Measurements from ENCODE around the gene KCNA10. TPM values are rescaled to one million over a fixed set of nuclear protein-coding genes. Genes with fewer than 3 reads are reported as not detected.

Gene KCNA10
- total and polyA plus RNA-seq, 2 donors (not counting 3 experiments of a cell fraction or from before 2014, with no cell fraction given): not detected

GRCh38 chr1:110477967-110478640 is 40.9 kb downstream of the KCNA10 start:
- POLR2A ChIA-PET: no interaction called here
- H3K27me3 ChIP-seq (ENCODE audit: control insufficient read depth in 2 of 2, insufficient read depth in 2 of 2, low read length in 2 of 2): peaks cover 0 to 1% of the 10 kb centered on the region in 2 experiments
- TF ChIP-seq POLR2AphosphoS5 (IDR thresholded peaks at IDR 0.05; ENCODE audit: insufficient read depth, low read depth, low read length): no peak
- TF ChIP-seq MAX (IDR thresholded peaks at IDR 0.05; ENCODE audit: insufficient read depth, insufficient read length): no peak
- no peak for TF ChIP-seq CTCF (IDR thresholded peaks at IDR 0.05; ENCODE audit: extremely low read depth in 1 of 2, insufficient read depth in 1 of 2, low read depth in 1 of 2, low read length in 2 of 2)
- BruUV-seq (replicated peaks): no TSS peak
- H3K4me1 ChIP-seq (ENCODE audit: control insufficient read depth, extremely low read depth, insufficient read depth, low read length): peaks cover 13% of the 10 kb centered on the region
- H3K27ac ChIP-seq (ENCODE audit: insufficient read depth, low read depth, low read length): no peak overlapping the region
- H3K9ac ChIP-seq (replicated peaks; ENCODE audit: extremely low read depth, insufficient read depth, low read length): no peak overlapping the region
- H3K79me2 ChIP-seq (ENCODE audit: control insufficient read depth, insufficient read depth, low read length): no peaks in the 10 kb centered on the region
- FAIRE-seq (no peak), DNase-seq (ENCODE audit: low read depth, low spot score) (no peak)
- CTCF ChIA-PET: interaction anchor here (1.0 to 4.7 kb wide), 7 partner anchors 9 to 291 kb away, joined by 3 to 68 read pairs (median 4); no protein-coding TSS in a partner anchor
- no peaks in the 10 kb centered on the region for H3K9me1 ChIP-seq (replicated peaks; ENCODE audit: control insufficient read depth, extremely low read depth, insufficient read depth, low read length)
- H2AFZ ChIP-seq (ENCODE audit: low read depth, low read length): no peak overlapping the region
- H4K20me1 ChIP-seq (replicated peaks; ENCODE audit: control insufficient read depth, extremely low read depth, insufficient read depth, low read length): no peaks in the 10 kb centered on the region
- no peaks in the 10 kb centered on the region for H3K36me3 ChIP-seq (ENCODE audit: control insufficient read depth in 2 of 2, extremely low read depth in 1 of 2, insufficient read depth in 2 of 2, low read length in 2 of 2)
- intact Hi-C loops (cut with micrococcal nuclease) (no loop called here), dilution Hi-C loops (cut with MboI; ENCODE audit: extremely low pct_ligation_motif_present, low sequenced_read_pairs) (no loop called here)
- H3K9me3 ChIP-seq (replicated peaks; ENCODE audit: control insufficient read depth, insufficient read depth, low read length): no peaks in the 10 kb centered on the region
- no peak overlapping the region for H3K4me3 ChIP-seq (replicated peaks in 1 of 3; ENCODE audit: insufficient read depth in 1 of 3, low read depth in 1 of 3, low read length in 3 of 3)
- H3K4me2 ChIP-seq (ENCODE audit: insufficient read depth, low read length): no peak overlapping the region

- Histone ChIP-seq H3K4me2 (ENCODE audit: insufficient read depth, low read length) (no peak overlapping the region), H3K27ac (ENCODE audit: insufficient read depth, low read depth, low read length) (no peak overlapping the region), H3K4me3 (replicated peaks in 1 of 3; ENCODE audit: insufficient read depth in 1 of 3, low read depth in 1 of 3, low read length in 3 of 3) (no peak overlapping the region), H3K9me1 (replicated peaks; ENCODE audit: control insufficient read depth, extremely low read depth, insufficient read depth, low read length) (no peaks in the 10 kb centered on the region), H3K4me1 (ENCODE audit: control insufficient read depth, extremely low read depth, insufficient read depth, low read length) (peaks cover 13% of the 10 kb centered on the region), H4K20me1 (replicated peaks; ENCODE audit: control insufficient read depth, extremely low read depth, insufficient read depth, low read length) (no peaks in the 10 kb centered on the region), H3K36me3 (ENCODE audit: control insufficient read depth in 2 of 2, extremely low read depth in 1 of 2, insufficient read depth in 2 of 2, low read length in 2 of 2) (no peaks in the 10 kb centered on the region), H3K79me2 (ENCODE audit: control insufficient read depth, insufficient read depth, low read length) (no peaks in the 10 kb centered on the region), H3K27me3 (ENCODE audit: control insufficient read depth in 2 of 2, insufficient read depth in 2 of 2, low read length in 2 of 2) (peaks cover 0 to 3% of the 10 kb centered on the region in 2 experiments), H3K9ac (replicated peaks; ENCODE audit: extremely low read depth, insufficient read depth, low read length) (no peak overlapping the region), H3K9me3 (replicated peaks; ENCODE audit: control insufficient read depth, insufficient read depth, low read length) (no peaks in the 10 kb centered on the region), H2AFZ (ENCODE audit: low read depth, low read length) (no peak overlapping the region)
- TF ChIP-seq EZH2 (IDR thresholded peaks at IDR 0.05; ENCODE audit: borderline replicate concordance, low read depth, low read length, severe bottlenecking) (no peak), CTCF (IDR thresholded peaks at IDR 0.05; ENCODE audit: extremely low read depth in 1 of 2, insufficient read depth in 1 of 2, low read depth in 1 of 2, low read length in 2 of 2) (peak in 1 of 2 donors; percentile 21)
- dilution Hi-C loops (cut with MboI; ENCODE audit: extremely low pct_ligation_motif_present, low sequenced_read_pairs): no loop called here
- ChIA-PET CTCF (interaction anchor here (1.0 to 4.7 kb wide), 10 partner anchors 9 to 291 kb away, joined by 3 to 68 read pairs (median 4); no protein-coding TSS in a partner anchor), POLR2A (no interaction called here)
- BruUV-seq (replicated peaks): no TSS peak
- FAIRE-seq: no peak
- DNase-seq (ENCODE audit: low read depth, low spot score): no peak
- intact Hi-C loops (cut with micrococcal nuclease): no loop called here
Observed at GRCh38 chr1:110477445-110477957, 41.5 kb downstream of the KCNA10 start.
